Measurements from ENCODE around the gene PIGN.

DNA sequence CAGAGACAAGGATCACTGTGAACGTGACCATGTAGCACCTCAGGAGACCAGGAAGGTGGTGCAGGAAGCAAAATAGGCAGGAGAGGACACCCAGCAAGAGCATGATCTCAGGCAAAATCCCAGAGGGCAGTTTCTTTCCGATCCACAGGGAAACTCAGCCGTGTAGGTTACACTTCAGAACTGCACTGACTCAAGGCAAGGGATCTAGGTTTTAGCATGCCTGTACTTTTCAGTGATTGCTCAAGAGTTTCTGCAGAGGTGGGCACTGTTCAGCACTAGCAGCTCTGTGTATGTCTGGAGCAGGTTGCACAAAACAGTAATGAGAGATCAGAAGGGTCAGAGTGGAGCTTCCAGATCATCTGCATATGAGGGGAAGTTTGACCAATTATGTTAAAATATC, 177.3 kb downstream of the PIGN start:
- TF ChIP-seq POLR2A (IDR thresholded peaks at IDR 0.05) = no peak
- TF ChIP-seq CTCF (IDR thresholded peaks at IDR 0.05) = no peak

Data from breast epithelium (tissue), 3 donors.